Endothelial cell (in vitro differentiated cells): Measurements from ENCODE around the gene TDRD5. TPM values are rescaled to one million over a fixed set of nuclear protein-coding genes. Genes with fewer than 3 reads are reported as not detected.

Source experiments
- DNase-seq: peaks from one replicate; pipeline ENCODE4 v3.0.0; 2021; ENCODE audit warnings: low spot score
- H3K27ac Mint-ChIP-seq: one replicate; pipeline ENCODE4 v1.8.0; 2021; ENCODE audit warnings: mixed read lengths, inconsistent platforms; ENCODE audit not compliant: unreplicated experiment
- H3K27me3 Mint-ChIP-seq: one replicate; pipeline ENCODE4 v1.8.0; 2021; ENCODE audit warnings: mild to moderate bottlenecking, moderate library complexity, mixed read lengths, inconsistent platforms; ENCODE audit not compliant: unreplicated experiment
- H3K36me3 Mint-ChIP-seq: one replicate; pipeline ENCODE4 v1.8.0; 2021; ENCODE audit warnings: mild to moderate bottlenecking, low read depth, mixed read lengths, inconsistent platforms; ENCODE audit not compliant: unreplicated experiment
- H3K4me1 Mint-ChIP-seq: one replicate; pipeline ENCODE4 v1.8.0; 2021; ENCODE audit warnings: mild to moderate bottlenecking, mixed read lengths, inconsistent platforms; ENCODE audit not compliant: unreplicated experiment
- H3K4me3 Mint-ChIP-seq: one replicate; pipeline ENCODE4 v1.8.0; 2021; ENCODE audit warnings: mild to moderate bottlenecking, mixed read lengths, inconsistent platforms; ENCODE audit not compliant: unreplicated experiment
- H3K9me3 Mint-ChIP-seq: one replicate; pipeline ENCODE4 v1.8.0; 2021; ENCODE audit warnings: mixed read lengths, inconsistent platforms; ENCODE audit not compliant: unreplicated experiment
- total RNA-seq: library from RNA; stranded (reverse); fragmentation: NEBNext Ultra II Directional; extraction: Animal tissue kit (Norgen Biotek cat#: 25700); gene quantifications from one replicate; pipeline ENCODE4 v1.2.1, GENCODE V29; 2021; ENCODE audit not compliant: unreplicated experiment
- TF ChIP-seq, protein P1 (sequence below): fragments of 200-600 bp; sonication (generic); IDR thresholded peaks from one replicate; pipeline ENCODE4 v1.5.0; 2021; ENCODE audit warnings: antibody characterized with exemption; ENCODE audit not compliant: unreplicated experiment

TDRD5 gene
- total RNA-seq, 1 donor from 2014 or later = not detected

DNA sequence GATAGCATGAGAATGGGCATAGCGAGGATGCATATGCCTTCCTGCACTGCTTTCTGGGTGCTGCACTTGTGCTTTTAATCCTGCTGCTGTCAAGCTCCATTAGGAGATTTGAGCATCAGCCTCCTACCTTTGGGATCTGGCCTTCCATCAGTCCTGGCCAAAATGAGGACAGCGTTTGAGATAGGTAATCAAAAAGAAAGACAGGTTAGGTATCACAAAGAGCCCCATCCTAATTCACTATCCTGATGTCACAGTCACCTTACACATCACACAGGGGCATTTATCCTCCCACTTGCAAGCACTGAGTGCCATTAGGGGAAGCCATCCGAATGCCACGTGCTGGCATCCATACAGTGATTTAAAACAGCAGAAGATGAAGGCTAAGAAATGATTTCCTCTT lies 138.2 kb downstream of the TDRD5 start:
- Mint-ChIP-seq H3K36me3 (no peaks in the 10 kb centered on the region), H3K27me3 (no peaks in the 10 kb centered on the region), H3K4me1 (no peaks in the 10 kb centered on the region), H3K4me3 (no peak overlapping the region), H3K27ac (no peak overlapping the region), H3K9me3 (no peaks in the 10 kb centered on the region)
- TF ChIP-seq, protein P1, sequence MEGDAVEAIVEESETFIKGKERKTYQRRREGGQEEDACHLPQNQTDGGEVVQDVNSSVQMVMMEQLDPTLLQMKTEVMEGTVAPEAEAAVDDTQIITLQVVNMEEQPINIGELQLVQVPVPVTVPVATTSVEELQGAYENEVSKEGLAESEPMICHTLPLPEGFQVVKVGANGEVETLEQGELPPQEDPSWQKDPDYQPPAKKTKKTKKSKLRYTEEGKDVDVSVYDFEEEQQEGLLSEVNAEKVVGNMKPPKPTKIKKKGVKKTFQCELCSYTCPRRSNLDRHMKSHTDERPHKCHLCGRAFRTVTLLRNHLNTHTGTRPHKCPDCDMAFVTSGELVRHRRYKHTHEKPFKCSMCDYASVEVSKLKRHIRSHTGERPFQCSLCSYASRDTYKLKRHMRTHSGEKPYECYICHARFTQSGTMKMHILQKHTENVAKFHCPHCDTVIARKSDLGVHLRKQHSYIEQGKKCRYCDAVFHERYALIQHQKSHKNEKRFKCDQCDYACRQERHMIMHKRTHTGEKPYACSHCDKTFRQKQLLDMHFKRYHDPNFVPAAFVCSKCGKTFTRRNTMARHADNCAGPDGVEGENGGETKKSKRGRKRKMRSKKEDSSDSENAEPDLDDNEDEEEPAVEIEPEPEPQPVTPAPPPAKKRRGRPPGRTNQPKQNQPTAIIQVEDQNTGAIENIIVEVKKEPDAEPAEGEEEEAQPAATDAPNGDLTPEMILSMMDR = no peak
- DNase-seq = no peak

DNA sequence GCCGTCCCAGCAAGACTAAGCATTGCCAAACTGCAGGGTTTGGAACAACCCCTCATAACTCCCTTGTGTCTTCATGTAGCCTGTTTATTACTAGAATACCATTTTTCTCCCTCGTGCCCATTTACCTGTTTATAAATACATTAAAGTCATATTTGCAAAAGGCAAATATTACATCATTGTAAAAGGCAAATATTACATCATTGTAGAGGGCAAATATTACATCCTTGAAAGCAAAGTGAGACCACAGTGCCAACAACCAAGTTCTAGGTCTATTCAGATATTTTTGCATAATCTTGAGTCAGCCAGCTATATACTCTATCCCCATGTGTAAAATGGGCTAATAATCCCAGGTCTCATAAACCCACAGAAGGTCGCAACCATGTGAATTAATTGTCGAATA lies 140.0 kb downstream of the TDRD5 start:
- Mint-ChIP-seq H3K36me3 (no peaks in the 10 kb centered on the region), H3K4me1 (no peaks in the 10 kb centered on the region), H3K27me3 (no peaks in the 10 kb centered on the region), H3K4me3 (no peak overlapping the region), H3K9me3 (no peaks in the 10 kb centered on the region), H3K27ac (no peak overlapping the region)
- no peak for DNase-seq
- TF ChIP-seq, protein P1 = no peak

Other genes with a start within 250 kb of the TDRD5 start
- not detected for gene AXDND1, start 225.9 kb upstream of the TDRD5 start, total RNA-seq
- gene NPHS2, start 15.9 kb upstream of the TDRD5 start, total RNA-seq = not detected
- gene FAM163A, start 151.5 kb downstream of the TDRD5 start, total RNA-seq = not detected